Stimulated activated CD8-positive, alpha-beta memory T cell treated with anti-CD3 and anti-CD28 coated beads, Interleukin-15, amount 100 ng/mL, for 4 hours (primary cell): ENCODE measurements around the gene ESPN.
A peak's percentile ranks its signal among the peaks of the same experiment; 100 is the strongest.
"Not testable (repeated sequence)": the region's sequence is repeated elsewhere in the genome, so short reads cannot be mapped to it uniquely, and the experiment has no call there.

Source experiments
- DNase-seq, 2 donors: peaks; one replicate each; pipeline ENCODE4 v3.0.0-alpha.2; 2020; ENCODE audit warnings: low read depth in 2 of 2

The ESPN gene

DNA sequence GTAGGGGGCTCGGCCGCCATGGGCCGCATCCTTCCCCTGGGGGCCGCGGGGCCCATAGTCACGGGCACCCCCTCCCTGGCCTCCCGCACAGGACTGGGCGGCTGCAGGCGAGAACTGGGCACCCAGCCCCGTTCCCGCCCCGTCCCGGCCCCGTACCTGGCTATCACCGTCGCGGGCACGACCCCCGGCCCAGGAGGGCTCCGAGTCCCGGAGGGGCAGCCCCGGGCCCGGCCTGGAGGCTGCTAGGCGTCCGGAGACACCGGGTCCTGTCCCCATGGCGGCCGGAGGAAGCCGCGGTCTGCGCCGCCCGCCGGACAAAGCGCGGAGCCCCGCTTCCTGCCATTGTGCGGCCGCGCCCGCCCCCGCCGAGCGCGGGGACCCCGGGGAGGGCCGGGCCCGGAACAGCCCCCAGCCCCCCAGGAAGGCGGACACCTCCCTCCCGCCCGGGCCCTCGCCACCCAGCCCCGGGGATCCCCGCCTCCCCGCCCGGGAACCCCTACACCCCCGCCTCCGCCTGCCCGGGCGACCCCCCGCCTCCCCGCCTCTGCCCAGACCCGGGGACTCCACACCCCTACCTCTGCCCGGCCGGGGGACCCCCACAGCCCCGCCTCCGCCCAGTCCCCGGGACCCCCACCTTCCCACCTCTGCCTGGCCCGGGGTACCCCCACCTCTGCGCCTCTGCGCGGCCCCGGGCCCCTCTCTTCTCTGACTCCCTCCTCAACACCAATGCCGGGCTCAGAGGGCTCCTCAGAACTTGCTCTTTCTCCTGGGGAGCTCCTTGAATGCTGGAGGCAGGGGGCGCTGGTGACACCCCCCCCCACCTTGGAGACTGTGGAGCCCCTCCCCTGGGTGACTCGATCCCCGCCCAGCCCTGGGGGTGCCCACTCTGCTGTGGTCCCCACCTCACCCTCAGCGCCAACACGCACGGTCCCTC is 60.9 kb downstream of the ESPN start:
- no peak for DNase-seq

- peak; percentile 62 to 73 for DNase-seq
These were observed 61.9 kb downstream of the ESPN start for GRCh38 chr1:6486433-6487011.

GRCh38 chr1:6487804-6488484 is 63.4 kb downstream of the ESPN start:
- DNase-seq: no peak

DNA sequence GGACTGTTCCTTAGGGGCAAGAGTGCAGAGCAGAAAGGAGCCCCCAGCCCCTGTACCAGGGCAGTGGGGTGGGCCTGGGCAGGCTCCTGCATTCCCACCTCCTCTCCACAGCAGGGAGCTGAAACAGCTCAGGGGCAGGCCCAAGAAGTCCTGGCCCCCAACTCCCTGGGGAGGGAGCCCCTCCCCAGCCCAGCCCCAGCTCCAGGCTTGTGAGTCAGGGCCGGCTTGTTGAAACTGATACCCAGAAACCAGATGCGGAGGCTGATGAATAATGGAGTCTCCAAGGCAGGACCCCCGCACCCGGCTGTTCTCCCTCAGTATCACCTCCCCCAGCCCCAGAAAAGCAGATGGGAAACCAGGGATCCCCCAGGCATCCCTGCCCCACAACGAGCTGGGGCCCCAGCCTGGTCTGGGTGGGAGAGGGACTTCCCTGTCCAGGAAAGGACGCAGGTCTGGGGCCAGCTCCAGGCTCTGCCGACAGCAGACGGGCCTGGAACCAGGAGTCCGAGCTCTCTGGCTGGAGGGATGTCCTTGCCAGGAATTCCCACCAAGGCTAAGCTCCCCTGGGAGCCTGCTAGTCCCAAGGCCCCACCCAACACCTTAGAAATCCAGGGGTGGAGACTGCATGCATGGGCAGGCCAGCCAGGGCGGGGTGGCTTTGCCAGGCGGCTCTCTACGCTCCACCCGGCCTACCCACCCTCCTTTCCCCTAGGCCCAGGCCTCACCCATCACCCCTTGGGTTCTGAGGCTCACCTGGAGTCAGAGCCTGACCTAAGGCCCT is 64.2 kb downstream of the ESPN start:
- DNase-seq: no peak

GRCh38 chr1:6489383-6489765 is 64.8 kb downstream of the ESPN start:
- DNase-seq: no peak

DNA sequence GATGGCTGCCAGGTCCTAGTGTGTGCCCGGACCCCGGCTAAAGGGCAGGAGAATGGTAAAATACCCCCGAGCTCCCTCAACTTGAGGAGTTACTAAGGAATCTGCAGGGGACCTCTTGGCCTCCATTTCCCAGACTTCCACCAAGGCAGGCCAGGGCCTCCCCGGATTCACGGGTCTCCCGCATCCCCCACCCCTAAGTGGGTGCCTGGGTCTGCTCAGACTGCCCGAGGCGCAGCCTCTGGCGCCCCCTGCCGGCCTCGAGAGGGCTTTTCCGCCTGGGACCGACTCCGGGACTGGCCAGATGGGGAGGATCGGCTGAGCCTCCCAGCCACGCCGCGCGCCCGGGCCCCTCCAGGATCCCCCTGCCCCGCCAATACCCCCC is 65.2 kb downstream of the ESPN start:
- peak; percentile 43 to 45 for DNase-seq

DNA sequence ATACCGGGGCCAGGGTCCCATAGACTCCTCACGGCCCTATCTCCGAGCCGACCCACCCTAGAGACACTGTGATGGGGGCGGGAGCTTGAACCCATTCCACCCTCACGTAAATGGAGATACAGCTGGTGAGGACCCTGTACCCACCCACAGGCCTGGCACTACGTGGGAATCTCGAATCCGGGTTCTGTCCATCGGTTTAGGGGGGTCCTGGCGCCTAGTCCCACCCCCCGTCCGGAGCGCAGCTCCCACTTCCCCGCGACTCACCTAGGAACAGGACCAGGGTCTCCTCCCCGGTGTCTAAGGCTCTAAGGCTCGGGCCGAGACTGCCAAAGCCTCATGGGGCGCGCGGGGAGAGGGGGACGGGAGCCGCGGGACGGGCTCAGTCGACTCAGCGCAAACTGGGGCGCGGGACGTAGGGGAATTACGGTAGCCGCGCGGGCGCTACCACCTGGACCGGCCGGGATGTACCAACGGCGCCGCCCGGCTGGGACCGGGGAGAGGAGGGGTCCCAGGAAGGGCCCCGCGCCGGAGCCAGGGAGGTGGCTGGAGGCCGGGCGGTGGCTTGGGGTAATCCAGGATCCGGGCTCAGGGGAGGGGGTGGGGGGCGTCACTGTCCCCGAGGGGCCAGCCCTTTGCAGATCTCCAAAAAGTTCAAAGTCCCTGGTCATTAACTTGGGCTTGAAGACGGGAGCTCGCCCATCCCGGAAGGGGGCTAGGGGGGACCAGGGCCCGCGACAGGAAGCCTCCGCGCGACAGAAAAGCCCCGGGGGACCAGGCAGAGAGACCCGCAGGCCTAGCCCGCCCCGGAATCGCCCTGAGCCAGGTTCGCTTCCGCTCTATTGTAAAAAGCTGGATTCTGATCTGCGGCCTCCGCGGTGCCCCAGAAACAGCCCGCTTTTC is 65.9 kb downstream of the ESPN start:
- DNase-seq: peak in 1 of 2 donors; percentile 18

DNA sequence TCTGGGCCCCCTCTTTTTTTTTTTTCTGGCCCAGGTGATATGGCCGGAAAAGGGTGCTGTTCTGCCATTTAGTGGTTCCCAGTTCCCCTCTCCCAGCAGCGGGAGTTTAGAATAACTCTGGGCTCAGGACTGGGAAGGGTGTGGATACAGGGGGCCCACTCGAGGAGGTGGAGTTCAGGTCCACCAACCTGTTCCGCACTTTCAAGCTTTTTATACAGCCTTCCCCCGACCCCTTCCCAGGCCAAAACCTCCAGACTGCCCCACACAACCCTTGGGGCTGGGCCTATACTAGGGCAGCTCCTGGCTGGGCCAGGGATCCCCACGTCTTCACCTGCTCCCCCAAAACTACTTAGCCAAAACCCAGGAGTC is 66.5 kb downstream of the ESPN start:
- no peak for DNase-seq

GRCh38 chr1:6491480-6491962 is 66.9 kb downstream of the ESPN start, which contains the start of gene PLEKHG5:
Gene PLEKHG5, minus strand, starts transcription at chr1:6491667. Its CDS starts 14,096 bp downstream, at chr1:6477571.
- no peak for DNase-seq

GRCh38 chr1:6491966-6492365 is 67.4 kb downstream of the ESPN start:
- DNase-seq: no peak

- DNase-seq: not testable (repeated sequence)
These were observed 69.3 kb downstream of the ESPN start for GRCh38 chr1:6493834-6494223.

DNA sequence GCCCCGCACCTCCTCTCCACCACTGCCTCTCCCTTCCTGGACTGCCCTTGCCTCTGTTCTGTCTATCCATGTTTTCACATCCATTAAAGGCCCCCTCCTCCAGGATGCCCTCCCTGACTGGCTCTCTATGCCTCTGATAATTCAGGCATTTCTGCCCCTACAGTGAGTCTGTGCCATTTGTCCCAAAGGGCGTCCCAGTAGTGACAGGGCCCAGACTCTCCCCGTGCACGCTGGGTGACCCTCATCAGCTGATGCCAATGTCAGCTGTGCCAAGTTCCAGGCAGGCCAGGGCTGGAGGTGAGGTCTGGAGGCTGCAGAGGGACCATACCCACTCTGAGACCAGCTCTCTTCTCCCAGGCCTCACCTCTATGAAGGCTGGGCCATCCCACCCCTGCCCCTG is 70.1 kb downstream of the ESPN start:
- DNase-seq: no peak

DNA sequence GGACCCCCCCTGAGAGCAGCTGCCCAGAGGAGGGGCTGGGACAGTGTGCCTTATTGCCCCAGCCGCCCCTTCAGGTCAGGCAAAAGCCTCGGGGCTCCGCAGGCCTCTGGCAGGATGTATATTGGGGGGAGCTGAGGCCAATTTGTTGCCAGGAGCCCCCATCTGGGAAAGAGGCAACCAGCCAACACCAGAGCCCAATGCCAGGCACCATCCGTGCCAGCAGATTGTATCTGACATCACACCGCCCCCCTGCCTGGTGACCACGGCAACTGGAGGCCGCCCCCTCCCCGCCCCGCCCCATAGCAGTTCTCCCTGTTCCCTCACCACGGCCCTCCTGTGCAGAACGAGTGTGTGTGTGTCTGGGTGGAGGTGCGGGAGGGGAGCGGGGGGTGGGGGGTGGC is 70.5 kb downstream of the ESPN start:
- DNase-seq: no peak

DNA sequence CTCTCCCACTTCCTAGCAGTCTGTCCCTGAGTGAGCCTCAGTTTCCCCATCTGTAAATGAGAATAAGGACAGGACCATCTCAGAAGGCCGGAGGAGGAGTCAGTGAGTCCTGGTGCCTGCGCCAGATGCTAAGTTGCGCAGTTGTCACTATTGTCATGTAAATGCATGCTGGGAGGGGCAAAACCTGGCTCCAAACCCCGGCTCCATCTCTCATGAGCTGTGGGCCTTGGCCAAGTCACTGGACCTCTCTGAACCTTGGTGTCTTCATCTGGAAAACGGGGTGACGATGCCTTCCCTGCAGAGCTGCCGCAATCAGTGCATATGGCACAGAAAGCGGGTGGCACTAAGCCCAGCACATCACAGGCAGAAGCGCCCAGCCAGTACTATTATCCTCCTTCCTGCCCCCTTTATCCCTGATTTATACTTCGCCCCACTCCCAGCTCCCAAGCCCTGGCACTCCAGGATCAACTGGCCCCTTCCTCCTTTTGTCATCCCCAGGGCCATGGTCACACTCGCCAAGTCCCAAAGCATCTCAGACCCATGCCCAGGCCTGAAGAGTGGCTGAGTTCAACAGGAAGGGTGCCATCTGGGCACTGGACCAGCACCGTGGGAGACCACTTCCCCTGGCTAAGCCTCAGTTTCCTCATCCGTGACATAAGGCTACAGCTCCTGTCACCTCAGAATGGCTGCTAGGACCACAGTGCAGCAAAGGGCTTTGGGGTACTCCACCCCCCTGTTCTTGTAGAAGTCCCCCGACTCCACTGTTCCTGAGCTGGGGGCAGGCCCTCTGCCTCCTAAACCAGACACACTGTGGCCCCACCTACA is 71.2 kb downstream of the ESPN start:
- no peak for DNase-seq

DNA sequence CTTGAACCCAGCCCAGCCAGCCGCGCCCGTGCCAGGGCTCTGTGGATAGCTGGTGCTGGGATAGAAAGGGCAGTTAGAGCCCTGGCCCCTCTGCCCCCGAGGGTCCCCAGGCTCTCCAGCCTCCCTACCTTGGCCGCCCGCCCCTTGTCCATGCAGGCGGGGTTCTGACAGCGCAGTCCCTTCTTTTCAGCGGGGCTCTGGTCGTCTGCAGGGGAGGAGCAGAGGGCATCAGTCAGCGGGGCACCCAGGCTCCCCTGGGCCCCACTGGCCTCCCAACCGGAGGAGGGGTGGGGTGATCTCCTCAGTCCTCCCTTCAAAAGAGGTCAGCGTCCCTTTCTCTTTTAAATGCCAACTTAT is 71.8 kb downstream of the ESPN start:
- no peak for DNase-seq

DNA sequence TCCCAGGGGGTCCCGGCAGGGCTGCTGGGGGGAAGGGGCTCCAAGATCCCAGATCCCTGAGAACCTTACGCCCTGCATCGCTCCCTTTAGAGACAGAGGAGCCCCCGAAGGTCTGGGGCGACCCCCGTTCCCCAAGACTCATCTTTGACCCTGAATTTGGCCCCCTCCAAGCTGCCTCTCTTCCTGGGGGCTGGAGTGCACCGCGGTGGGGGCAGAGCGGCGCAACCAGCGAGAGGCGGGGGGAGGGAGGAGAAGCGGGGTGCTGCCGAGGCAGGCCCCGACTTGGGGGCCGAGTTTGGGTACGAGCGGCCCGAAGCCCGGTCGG is 72.3 kb downstream of the ESPN start:
- no peak for DNase-seq

- DNase-seq: peak in 1 of 2 donors; percentile 17
These were observed 72.8 kb downstream of the ESPN start for GRCh38 chr1:6497215-6497866.

DNA sequence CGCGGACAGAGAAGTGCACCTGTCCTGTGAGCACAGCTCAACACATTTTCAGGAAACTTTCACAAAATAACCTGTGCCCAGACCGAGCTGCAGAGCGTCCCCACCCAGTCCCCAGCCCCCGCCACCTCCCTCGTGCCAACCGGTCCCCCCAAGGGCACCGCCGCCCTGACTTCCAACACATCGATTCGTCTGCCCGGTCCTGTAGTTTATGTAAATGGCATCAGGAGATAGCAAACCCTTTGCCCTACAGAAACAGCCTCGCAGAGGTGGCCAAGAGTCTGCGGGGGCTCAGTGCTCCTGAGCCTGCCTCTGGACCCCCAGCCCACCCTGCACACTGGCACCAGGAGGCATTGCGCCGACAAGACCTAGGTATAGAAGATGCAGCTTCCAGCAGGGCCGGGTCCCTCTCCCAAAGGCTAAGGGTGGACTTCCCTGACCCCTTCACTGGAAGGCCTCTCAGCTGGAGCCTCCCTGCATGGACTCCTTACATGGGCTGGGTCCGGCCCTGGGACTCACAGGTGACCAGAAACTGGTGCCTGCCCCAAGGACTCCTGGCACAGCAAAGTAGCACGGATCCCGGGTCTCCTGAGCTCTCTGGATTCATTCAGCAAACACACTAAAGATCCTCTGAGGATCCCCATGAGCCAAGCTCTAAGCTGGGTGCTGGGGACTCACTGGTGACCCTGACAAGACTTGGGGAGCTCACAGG is 73.4 kb downstream of the ESPN start:
- DNase-seq: no peak

DNA sequence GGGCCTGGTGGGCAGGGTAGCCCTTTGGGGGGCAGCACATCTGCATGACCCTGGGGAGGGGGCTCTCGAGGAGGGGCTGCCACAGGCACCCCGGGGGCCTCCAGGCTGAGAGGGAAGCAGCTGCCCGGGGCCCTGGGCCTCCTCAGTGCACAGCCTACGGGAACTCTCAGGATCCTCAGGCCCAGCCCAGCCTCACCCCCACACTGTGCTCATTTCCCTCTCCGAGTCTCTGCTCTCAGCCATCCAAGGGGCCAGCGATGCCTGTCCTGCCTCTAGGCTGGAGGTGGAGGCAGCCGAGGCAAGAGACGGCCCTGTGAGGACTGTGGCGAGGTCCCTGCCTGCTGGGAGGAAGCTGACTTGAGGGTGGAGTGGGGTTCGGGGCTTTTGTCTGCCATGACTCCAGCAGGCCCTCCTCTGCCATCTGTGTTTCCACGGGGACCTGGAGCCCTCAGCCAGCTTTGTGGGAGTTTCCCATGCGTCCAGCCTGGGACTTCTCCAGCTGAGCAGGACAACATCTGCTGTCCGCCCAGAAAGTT is 74.1 kb downstream of the ESPN start:
- DNase-seq: no peak
